Endothelial cell (in vitro differentiated cells): ENCODE measurements around the gene VPS54. TPM values are rescaled to one million over a fixed set of nuclear protein-coding genes. Genes with fewer than 3 reads are reported as not detected.

ENCODE experiments used
- DNase-seq: peaks from one replicate; pipeline ENCODE4 v3.0.0; 2021; ENCODE audit warnings: low spot score
- H3K27ac Mint-ChIP-seq: one replicate; pipeline ENCODE4 v1.8.0; 2021; ENCODE audit warnings: mixed read lengths, inconsistent platforms; ENCODE audit not compliant: unreplicated experiment
- H3K27me3 Mint-ChIP-seq: one replicate; pipeline ENCODE4 v1.8.0; 2021; ENCODE audit warnings: mild to moderate bottlenecking, moderate library complexity, mixed read lengths, inconsistent platforms; ENCODE audit not compliant: unreplicated experiment
- H3K36me3 Mint-ChIP-seq: one replicate; pipeline ENCODE4 v1.8.0; 2021; ENCODE audit warnings: mild to moderate bottlenecking, low read depth, mixed read lengths, inconsistent platforms; ENCODE audit not compliant: unreplicated experiment
- H3K4me1 Mint-ChIP-seq: one replicate; pipeline ENCODE4 v1.8.0; 2021; ENCODE audit warnings: mild to moderate bottlenecking, mixed read lengths, inconsistent platforms; ENCODE audit not compliant: unreplicated experiment
- H3K4me3 Mint-ChIP-seq: one replicate; pipeline ENCODE4 v1.8.0; 2021; ENCODE audit warnings: mild to moderate bottlenecking, mixed read lengths, inconsistent platforms; ENCODE audit not compliant: unreplicated experiment
- H3K9me3 Mint-ChIP-seq: one replicate; pipeline ENCODE4 v1.8.0; 2021; ENCODE audit warnings: mixed read lengths, inconsistent platforms; ENCODE audit not compliant: unreplicated experiment
- CTCF ChIP-seq: fragments of 200-600 bp; sonication (generic); IDR thresholded peaks from one replicate; pipeline ENCODE4 v1.5.0; 2021; ENCODE audit warnings: antibody characterized with exemption; ENCODE audit not compliant: unreplicated experiment
- total RNA-seq: library from RNA; stranded (reverse); fragmentation: NEBNext Ultra II Directional; extraction: Animal tissue kit (Norgen Biotek cat#: 25700); gene quantifications from one replicate; pipeline ENCODE4 v1.2.1, GENCODE V29; 2021; ENCODE audit not compliant: unreplicated experiment

The VPS54 gene
- total RNA-seq, 1 donor from 2014 or later: 13.6 TPM

- Mint-ChIP-seq H3K9me3 (no peaks in the 10 kb centered on the region), H3K36me3 (no peaks in the 10 kb centered on the region), H3K4me3 (no peak overlapping the region), H3K27me3 (peaks cover 6% of the 10 kb centered on the region), H3K4me1 (peaks cover 26% of the 10 kb centered on the region), H3K27ac (no peak overlapping the region)
- no peak for DNase-seq
- TF ChIP-seq CTCF: no peak
Observed at GRCh38 chr2:63846487-63846886, 172.7 kb downstream of the VPS54 start.

GRCh38 chr2:63845866-63846265 lies 173.4 kb downstream of the VPS54 start:
- H3K9me3 Mint-ChIP-seq: no peaks in the 10 kb centered on the region
- peaks cover 6% of the 10 kb centered on the region for H3K27me3 Mint-ChIP-seq
- H3K36me3 Mint-ChIP-seq: no peaks in the 10 kb centered on the region
- DNase-seq: no peak
- H3K4me1 Mint-ChIP-seq: peaks cover 21% of the 10 kb centered on the region
- H3K27ac Mint-ChIP-seq: no peak overlapping the region
- H3K4me3 Mint-ChIP-seq: no peak overlapping the region
- TF ChIP-seq CTCF: no peak

GRCh38 chr2:63844616-63845015 lies 174.6 kb downstream of the VPS54 start:
- no peak for TF ChIP-seq CTCF
- DNase-seq: no peak
- Mint-ChIP-seq H3K36me3 (no peaks in the 10 kb centered on the region), H3K4me3 (no peak overlapping the region), H3K27ac (no peak overlapping the region), H3K9me3 (no peaks in the 10 kb centered on the region), H3K4me1 (peaks cover 25% of the 10 kb centered on the region), H3K27me3 (peaks cover 8% of the 10 kb centered on the region)

- TF ChIP-seq CTCF: no peak
- Mint-ChIP-seq H3K4me3 (no peak overlapping the region), H3K27ac (no peak overlapping the region), H3K36me3 (no peaks in the 10 kb centered on the region), H3K27me3 (peaks cover 8% of the 10 kb centered on the region), H3K9me3 (no peaks in the 10 kb centered on the region), H3K4me1 (peaks cover 23% of the 10 kb centered on the region)
- no peak for DNase-seq
Observed at GRCh38 chr2:63843791-63844190, 175.4 kb downstream of the VPS54 start.

GRCh38 chr2:63843093-63843492 lies 176.1 kb downstream of the VPS54 start:
- no peaks in the 10 kb centered on the region for H3K36me3 Mint-ChIP-seq
- TF ChIP-seq CTCF: no peak
- H3K27me3 Mint-ChIP-seq: peaks cover 8% of the 10 kb centered on the region
- H3K4me1 Mint-ChIP-seq: peaks cover 23% of the 10 kb centered on the region
- DNase-seq: no peak
- peak overlapping the region; percentile 96 for H3K27ac Mint-ChIP-seq
- H3K9me3 Mint-ChIP-seq: no peaks in the 10 kb centered on the region
- H3K4me3 Mint-ChIP-seq: peak overlapping the region; percentile 97
